MG63 (cell line): Measurements from ENCODE around the gene PSMF1. TPM values are rescaled to one million over a fixed set of nuclear protein-coding genes. Genes with fewer than 3 reads are reported as not detected.

Experiments used
- DNase-seq: peaks from one replicate; pipeline ENCODE4 v3.0.0-alpha.2; 2020
- H3K27me3 ChIP-seq: fragments of 250-450 bp; sonication (Bioruptor Pico); 2 replicates; pipeline ENCODE4 v1.5.1; 2020; ENCODE audit warnings: mild to moderate bottlenecking, moderate library complexity
- H3K36me3 ChIP-seq: fragments of 250-450 bp; sonication (Bioruptor Pico); 2 replicates; pipeline ENCODE4 v1.5.1; 2020; ENCODE audit warnings: mild to moderate bottlenecking, moderate library complexity
- H3K4me3 ChIP-seq: fragments of 250-450 bp; sonication (Bioruptor Pico); 2 replicates; pipeline ENCODE4 v1.5.1; 2020; ENCODE audit warnings: mild to moderate bottlenecking, moderate library complexity
- H3K9me3 ChIP-seq: fragments of 250-450 bp; sonication (Bioruptor Pico); 2 replicates; pipeline ENCODE4 v1.5.1; 2020; ENCODE audit warnings: mild to moderate bottlenecking, moderate library complexity
- total RNA-seq: library from RNA; depleted of rRNA; stranded (reverse); fragments of >200 nt; shearing (Covaris generic); gene quantifications from 2 replicates; pipeline ENCODE4 v1.2.3, GENCODE V29; 2014; ENCODE audit warnings: low replicate concordance

Gene PSMF1
- total RNA-seq, 1 experiment from 2014 or later, result 41.6 TPM

- Histone ChIP-seq H3K4me3 (no peak overlapping the region), H3K27me3 (no peaks in the 10 kb centered on the region), H3K9me3 (no peaks in the 10 kb centered on the region), H3K36me3 (no peaks in the 10 kb centered on the region)
- DNase-seq, result no peak
Measured at GRCh38 chr20:1112908-1113307, 5.5 kb upstream of the PSMF1 start.

- Histone ChIP-seq H3K36me3 (no peaks in the 10 kb centered on the region; the same call in none of the 2 replicates), H3K27me3 (no peaks in the 10 kb centered on the region), H3K4me3 (peak overlapping the region; percentile 92), H3K9me3 (no peaks in the 10 kb centered on the region)
- DNase-seq, result no peak
Measured at GRCh38 chr20:1118004-1118335, 432 bp upstream of the PSMF1 start.

DNA sequence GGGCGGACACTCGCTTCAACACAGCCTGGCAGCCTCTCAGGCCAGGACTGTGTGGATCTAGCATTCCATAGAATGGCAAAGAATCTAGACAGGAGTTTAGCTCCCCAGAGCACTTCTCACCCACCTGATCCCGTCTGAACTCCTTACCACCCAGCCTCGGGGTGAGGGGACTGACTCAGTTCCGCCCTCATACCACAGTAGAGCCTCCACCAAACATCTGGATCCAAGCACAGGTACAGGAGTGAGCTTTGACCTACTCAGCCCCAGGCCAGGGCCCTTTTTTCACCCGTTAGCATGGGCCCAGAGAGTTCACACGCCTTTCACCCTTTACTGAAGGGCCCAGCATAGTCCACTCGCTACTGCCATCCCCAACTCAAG lies 715 bp downstream of the PSMF1 start:
- Histone ChIP-seq H3K9me3 (no peaks in the 10 kb centered on the region), H3K4me3 (peak overlapping the region; percentile 92), H3K36me3 (no peaks in the 10 kb centered on the region; the same call in none of the 2 replicates), H3K27me3 (no peaks in the 10 kb centered on the region)
- DNase-seq, result no peak

DNA sequence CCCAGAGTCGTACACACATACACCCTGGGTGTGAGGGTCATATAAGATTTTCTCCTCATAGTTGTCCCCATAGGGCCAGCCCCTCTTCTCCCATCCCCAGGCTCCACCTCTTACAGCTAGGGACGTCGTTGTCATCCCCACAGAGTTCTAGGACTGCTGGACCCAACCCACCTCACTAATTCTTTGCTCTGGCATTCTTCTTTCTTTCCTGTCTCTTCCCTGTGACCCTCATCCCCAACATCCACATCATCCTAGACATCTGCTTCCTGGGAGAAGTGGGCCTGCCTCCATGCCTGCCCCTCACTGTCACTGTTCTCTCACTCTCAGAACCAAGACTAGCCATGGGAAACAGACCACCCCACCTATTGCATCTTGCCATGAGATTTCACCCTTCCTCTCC lies 1.1 kb downstream of the PSMF1 start:
- DNase-seq, result no peak
- H3K9me3 ChIP-seq, result no peaks in the 10 kb centered on the region
- no peaks in the 10 kb centered on the region for H3K27me3 ChIP-seq
- H3K4me3 ChIP-seq, result peak overlapping the region; percentile 92
- peaks cover under 1% of the 10 kb centered on the region for H3K36me3 ChIP-seq

- no peak for DNase-seq
- Histone ChIP-seq H3K27me3 (no peaks in the 10 kb centered on the region), H3K4me3 (no peak overlapping the region), H3K36me3 (peaks cover 3% of the 10 kb centered on the region), H3K9me3 (no peaks in the 10 kb centered on the region)
Measured at GRCh38 chr20:1121429-1121828, 3.0 kb downstream of the PSMF1 start.

GRCh38 chr20:1122388-1123315 lies 4.2 kb downstream of the PSMF1 start:
- peak; percentile 9 for DNase-seq

DNA sequence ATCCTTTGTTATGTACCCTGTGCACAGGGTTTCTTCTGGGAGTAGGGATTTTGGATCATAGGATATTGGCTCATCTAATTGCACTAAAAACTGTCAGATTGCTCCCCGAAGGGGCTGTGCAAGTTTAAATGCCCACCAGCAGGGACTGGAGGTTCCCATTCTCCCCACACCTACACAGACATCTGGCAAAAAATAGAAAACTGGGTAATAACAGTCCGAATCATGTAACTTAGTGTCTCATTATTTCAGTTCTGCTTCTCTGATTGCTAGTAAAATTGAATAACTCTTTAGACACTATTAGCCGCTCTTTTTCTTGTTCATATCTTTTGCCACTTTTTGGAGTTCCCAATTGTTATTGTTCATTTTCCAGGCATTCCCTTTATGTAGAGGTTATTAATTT lies 5.3 kb downstream of the PSMF1 start:
- Histone ChIP-seq H3K36me3 (peaks cover 15% of the 10 kb centered on the region), H3K4me3 (no peak overlapping the region)

More at GRCh38 chr20:1122388-1123315, 4.2 kb downstream of the PSMF1 start:
- Histone ChIP-seq H3K36me3 (peaks cover 6% of the 10 kb centered on the region), H3K4me3 (no peak overlapping the region), H3K27me3 (no peaks in the 10 kb centered on the region), H3K9me3 (no peaks in the 10 kb centered on the region)

DNA sequence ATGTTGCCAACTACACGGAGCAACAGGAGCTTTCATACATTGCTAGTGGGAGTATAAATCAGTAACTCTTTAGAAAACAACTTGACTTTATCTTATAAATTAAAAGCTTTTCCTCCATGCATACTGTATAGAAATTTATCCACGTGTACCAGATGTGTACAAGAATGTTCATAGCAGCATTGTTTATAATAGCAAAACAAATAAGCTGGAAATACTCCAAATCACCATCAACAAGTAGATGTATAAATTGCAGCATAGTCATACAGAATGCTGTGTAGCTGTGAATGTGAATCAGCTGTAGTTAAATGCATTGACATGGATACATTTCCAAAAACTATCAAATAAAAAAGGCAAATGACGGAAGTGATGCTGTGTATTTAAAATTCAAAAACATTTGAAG lies 6.0 kb downstream of the PSMF1 start:
- Histone ChIP-seq H3K27me3 (no peaks in the 10 kb centered on the region), H3K4me3 (no peak overlapping the region), H3K9me3 (no peaks in the 10 kb centered on the region), H3K36me3 (peaks cover 17% of the 10 kb centered on the region)
- no peak for DNase-seq

More for the DNA sequence above, 5.3 kb downstream of the PSMF1 start:
- H3K9me3 ChIP-seq, result no peaks in the 10 kb centered on the region
- DNase-seq, result no peak
- no peaks in the 10 kb centered on the region for H3K27me3 ChIP-seq

DNA sequence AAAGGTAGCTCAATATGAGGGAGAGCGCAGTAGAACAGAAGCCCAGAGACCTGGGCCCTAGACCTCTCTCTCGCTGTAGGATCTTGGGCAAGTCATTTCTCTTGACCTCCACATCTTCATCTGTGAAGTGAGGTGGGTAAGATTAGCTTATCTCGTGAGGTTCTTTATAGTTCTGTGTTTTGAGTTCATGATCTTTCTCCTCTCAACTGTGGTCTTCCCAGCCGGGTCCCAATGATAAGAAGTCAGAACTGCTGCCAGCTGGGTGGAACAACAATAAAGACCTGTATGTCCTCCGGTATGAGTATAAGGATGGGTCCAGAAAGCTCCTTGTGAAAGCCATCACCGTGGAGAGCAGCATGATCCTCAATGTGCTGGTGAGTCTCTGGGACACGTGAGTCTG lies 6.9 kb downstream of the PSMF1 start:
- Histone ChIP-seq H3K36me3 (peaks cover 20% of the 10 kb centered on the region), H3K4me3 (no peak overlapping the region), H3K9me3 (no peaks in the 10 kb centered on the region), H3K27me3 (no peaks in the 10 kb centered on the region)
- DNase-seq, result no peak

DNA sequence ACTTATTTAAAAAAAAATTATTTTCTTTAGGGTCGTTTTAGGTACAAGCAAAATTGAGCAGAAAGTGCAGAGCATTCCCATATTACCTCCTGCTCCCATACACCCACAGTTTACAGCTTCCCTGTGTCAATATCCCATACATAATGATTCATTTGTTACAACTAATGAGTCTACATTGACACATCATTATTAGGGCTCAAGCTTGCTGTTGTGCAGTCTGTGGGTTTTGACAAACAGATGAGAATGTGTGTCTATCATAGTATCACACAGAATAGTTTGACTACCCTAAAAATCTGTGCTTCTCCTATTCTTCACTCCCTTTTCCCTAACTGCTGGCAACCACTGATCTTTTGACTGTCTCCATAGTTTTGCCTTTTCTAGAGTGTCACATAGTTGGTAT lies 9.4 kb downstream of the PSMF1 start:
- Histone ChIP-seq H3K4me3 (no peak overlapping the region), H3K36me3 (peaks cover 25% of the 10 kb centered on the region), H3K27me3 (no peaks in the 10 kb centered on the region), H3K9me3 (no peaks in the 10 kb centered on the region)
- DNase-seq, result no peak

DNA sequence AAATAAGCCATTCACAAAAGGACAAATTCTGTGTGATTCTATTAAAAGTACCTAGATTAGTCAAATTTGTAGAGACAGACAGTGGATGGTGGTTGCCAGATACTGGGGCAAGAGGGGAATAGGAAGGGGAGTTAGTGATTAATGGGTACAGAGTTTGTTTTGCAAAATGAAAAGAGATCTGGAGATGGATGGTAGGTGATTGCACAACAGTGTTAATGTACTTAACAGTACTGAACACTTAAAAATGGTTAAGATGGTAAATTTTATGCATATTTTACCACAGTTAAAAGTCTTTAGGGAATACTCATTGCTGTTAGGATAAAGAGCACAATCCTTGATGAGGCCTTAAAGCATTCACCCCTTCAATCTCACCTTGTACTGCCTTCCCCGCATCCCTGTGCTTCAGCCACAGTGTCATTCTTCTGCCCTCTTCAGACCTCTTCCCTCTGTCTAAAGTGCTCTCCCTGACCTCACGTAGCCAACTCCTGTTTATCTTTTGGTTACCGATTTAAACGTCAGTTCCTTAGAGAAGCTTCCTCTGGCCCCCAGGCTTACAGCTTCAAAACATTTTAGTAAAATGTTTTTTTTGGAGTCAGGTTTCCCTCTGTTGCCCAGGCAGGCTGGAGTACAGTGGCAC lies 11.8 kb downstream of the PSMF1 start:
- DNase-seq, result no peak
- Histone ChIP-seq H3K27me3 (no peaks in the 10 kb centered on the region), H3K36me3 (peaks cover 23% of the 10 kb centered on the region), H3K9me3 (no peaks in the 10 kb centered on the region), H3K4me3 (no peak overlapping the region)

DNA sequence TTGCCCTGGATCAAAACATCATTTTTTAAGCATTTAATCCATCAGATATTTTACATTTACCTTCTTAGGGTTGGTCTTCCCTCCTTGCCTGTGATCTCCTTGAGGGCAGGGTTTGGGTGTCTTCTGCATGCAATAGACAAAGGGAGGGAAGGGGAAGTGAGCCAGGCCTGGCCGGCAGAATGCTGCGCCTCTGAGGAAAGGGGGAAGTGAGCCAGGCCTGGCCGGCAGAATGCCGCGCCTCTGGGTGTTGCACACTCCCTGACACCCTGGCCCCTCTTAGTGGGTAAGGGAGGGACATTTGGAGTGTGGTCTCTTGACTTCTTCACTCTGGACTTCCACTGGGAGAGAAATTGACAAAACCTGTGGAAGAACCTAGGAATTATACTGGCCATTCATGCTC lies 12.4 kb downstream of the PSMF1 start:
- Histone ChIP-seq H3K4me3 (no peak overlapping the region), H3K9me3 (no peaks in the 10 kb centered on the region), H3K27me3 (no peaks in the 10 kb centered on the region), H3K36me3 (peaks cover 29% of the 10 kb centered on the region)
- no peak for DNase-seq

GRCh38 chr20:1131354-1131753 lies 13.0 kb downstream of the PSMF1 start:
- no peak for DNase-seq

GRCh38 chr20:1134355-1134754 lies 16.0 kb downstream of the PSMF1 start:
- H3K36me3 ChIP-seq, result peaks cover 27% of the 10 kb centered on the region
- no peak overlapping the region for H3K4me3 ChIP-seq
- no peaks in the 10 kb centered on the region for H3K9me3 ChIP-seq
- DNase-seq, result no peak
- no peaks in the 10 kb centered on the region for H3K27me3 ChIP-seq

More at GRCh38 chr20:1131354-1131753, 13.0 kb downstream of the PSMF1 start:
- H3K36me3 ChIP-seq, result peaks cover 30% of the 10 kb centered on the region
- no peaks in the 10 kb centered on the region for H3K9me3 ChIP-seq
- no peak overlapping the region for H3K4me3 ChIP-seq
- no peaks in the 10 kb centered on the region for H3K27me3 ChIP-seq

GRCh38 chr20:1134836-1135235 lies 16.4 kb downstream of the PSMF1 start:
- H3K36me3 ChIP-seq, result peaks cover 26% of the 10 kb centered on the region

GRCh38 chr20:1137236-1137635 lies 18.8 kb downstream of the PSMF1 start:
- Histone ChIP-seq H3K4me3 (no peak overlapping the region), H3K9me3 (no peaks in the 10 kb centered on the region), H3K27me3 (no peaks in the 10 kb centered on the region), H3K36me3 (peaks cover 23% of the 10 kb centered on the region)
- DNase-seq, result no peak

More at GRCh38 chr20:1134836-1135235, 16.4 kb downstream of the PSMF1 start:
- no peak for DNase-seq
- no peaks in the 10 kb centered on the region for H3K27me3 ChIP-seq
- no peaks in the 10 kb centered on the region for H3K9me3 ChIP-seq
- H3K4me3 ChIP-seq, result no peak overlapping the region

- no peak overlapping the region for H3K4me3 ChIP-seq
- DNase-seq, result no peak
- no peaks in the 10 kb centered on the region for H3K27me3 ChIP-seq
- H3K9me3 ChIP-seq, result no peaks in the 10 kb centered on the region
- H3K36me3 ChIP-seq, result peaks cover 6% of the 10 kb centered on the region
Measured at GRCh38 chr20:1144401-1145172, 26.2 kb downstream of the PSMF1 start.
